Measurements from ENCODE around the gene COX18.
A peak's percentile ranks its signal among the peaks of the same experiment; 100 is the strongest.

The COX18 gene

GRCh38 chr4:73068491-73069337 is 802 bp downstream of the COX18 start:
- DNase-seq = peak; percentile 68 to 73
- TF ChIP-seq GATA1 (IDR thresholded peaks at IDR 0.05; ENCODE audit: low read depth, low read length) (no peak), POLR2A (IDR thresholded peaks at IDR 0.05; ENCODE audit: low read length) (no peak)

DNA sequence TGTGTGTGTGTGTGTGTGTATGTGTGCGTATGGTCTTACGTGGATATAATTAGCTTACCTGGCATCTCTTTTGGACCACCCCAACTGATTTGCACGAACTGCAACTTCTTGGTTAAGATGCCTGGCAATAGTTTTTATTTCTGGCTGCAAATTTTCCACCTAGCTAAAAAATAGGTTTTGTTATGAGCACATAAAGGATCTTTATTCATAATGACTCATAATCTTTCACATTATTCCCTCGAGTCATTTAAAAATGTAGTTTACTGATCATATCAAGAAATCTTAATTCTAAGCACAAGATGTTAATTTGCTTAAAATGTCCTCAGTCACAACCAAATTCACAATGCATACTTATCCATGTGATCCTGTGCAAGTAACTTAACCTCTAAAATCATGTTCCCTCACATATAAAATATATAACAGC is 1.5 kb downstream of the COX18 start:
- DNase-seq = peak; percentile 57 to 68
- TF ChIP-seq GATA1 (IDR thresholded peaks at IDR 0.05; ENCODE audit: low read depth, low read length) = no peak
- no peak for TF ChIP-seq POLR2A (IDR thresholded peaks at IDR 0.05; ENCODE audit: low read length)

GRCh38 chr4:73066928-73067327 is 2.6 kb downstream of the COX18 start:
- peak in 1 of 2 experiments; percentile 8 for DNase-seq

GRCh38 chr4:73066445-73066844 is 3.1 kb downstream of the COX18 start:
- peak; percentile 45 to 84 for DNase-seq
- TF ChIP-seq GATA1 (IDR thresholded peaks at IDR 0.05; ENCODE audit: low read depth, low read length) (no peak), POLR2A (IDR thresholded peaks at IDR 0.05; ENCODE audit: low read length) (no peak)

More at GRCh38 chr4:73066928-73067327, 2.6 kb downstream of the COX18 start:
- no peak for TF ChIP-seq GATA1 (IDR thresholded peaks at IDR 0.05; ENCODE audit: low read depth, low read length)
- TF ChIP-seq POLR2A (IDR thresholded peaks at IDR 0.05; ENCODE audit: low read length) = no peak

DNA sequence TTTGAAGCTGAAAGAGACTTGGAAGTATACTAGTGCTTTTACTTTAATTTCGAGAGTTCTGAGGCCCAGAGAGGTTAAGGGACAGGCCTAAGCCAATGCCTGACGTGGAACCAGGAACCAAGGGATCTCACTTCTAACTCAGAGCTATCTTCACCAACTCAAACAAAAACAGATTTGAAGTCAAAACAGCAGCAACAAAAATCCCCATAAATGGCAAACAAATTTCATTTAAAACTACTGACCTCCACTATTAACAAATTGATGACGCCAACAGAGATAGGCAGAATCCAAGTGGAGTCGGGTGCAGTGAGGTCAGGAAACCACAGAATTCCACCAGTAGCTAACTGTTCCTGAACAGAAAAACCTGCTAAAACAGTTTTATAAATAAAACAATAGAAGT is 5.0 kb downstream of the COX18 start:
- no peak for TF ChIP-seq POLR2A (IDR thresholded peaks at IDR 0.05; ENCODE audit: low read length)
- no peak for TF ChIP-seq GATA1 (IDR thresholded peaks at IDR 0.05; ENCODE audit: low read depth, low read length)
- DNase-seq = no peak

- no peak for TF ChIP-seq POLR2A (IDR thresholded peaks at IDR 0.05; ENCODE audit: low read length)
- TF ChIP-seq GATA1 (IDR thresholded peaks at IDR 0.05; ENCODE audit: low read depth, low read length) = no peak
- no peak for DNase-seq
Measured at GRCh38 chr4:73055241-73055897, 14.1 kb downstream of the COX18 start.

DNA sequence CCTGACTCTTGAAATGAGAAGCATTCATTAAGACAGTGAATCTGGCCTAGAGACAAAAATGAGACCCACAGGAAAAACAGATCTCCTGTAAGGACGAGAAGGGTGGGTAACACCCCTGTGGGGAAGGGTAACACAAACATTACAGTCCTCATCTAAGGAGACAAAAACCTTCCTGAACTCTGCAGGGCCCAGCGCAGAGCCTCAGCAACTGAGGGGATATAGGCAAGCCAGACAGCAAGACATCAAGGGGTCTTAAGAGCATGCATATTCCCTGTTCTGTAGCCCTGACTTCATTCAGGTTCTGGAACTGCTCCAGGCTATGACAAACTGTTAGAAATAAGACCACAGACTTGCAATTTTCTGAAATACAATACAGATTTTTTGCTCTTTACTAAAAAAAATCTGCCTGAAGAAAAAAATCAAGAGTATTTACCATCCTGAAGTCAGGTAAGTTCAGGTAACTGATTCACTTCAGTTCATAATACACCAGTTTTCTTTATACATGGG is 15.5 kb downstream of the COX18 start:
- DNase-seq = no peak
- TF ChIP-seq GATA1 (IDR thresholded peaks at IDR 0.05; ENCODE audit: low read depth, low read length) (no peak), POLR2A (IDR thresholded peaks at IDR 0.05; ENCODE audit: low read length) (no peak)

- no peak for DNase-seq
- TF ChIP-seq POLR2A (IDR thresholded peaks at IDR 0.05; ENCODE audit: low read length) = no peak
- TF ChIP-seq GATA1 (IDR thresholded peaks at IDR 0.05; ENCODE audit: low read depth, low read length) = no peak
Measured at GRCh38 chr4:73053076-73053475, 16.4 kb downstream of the COX18 start.

DNA sequence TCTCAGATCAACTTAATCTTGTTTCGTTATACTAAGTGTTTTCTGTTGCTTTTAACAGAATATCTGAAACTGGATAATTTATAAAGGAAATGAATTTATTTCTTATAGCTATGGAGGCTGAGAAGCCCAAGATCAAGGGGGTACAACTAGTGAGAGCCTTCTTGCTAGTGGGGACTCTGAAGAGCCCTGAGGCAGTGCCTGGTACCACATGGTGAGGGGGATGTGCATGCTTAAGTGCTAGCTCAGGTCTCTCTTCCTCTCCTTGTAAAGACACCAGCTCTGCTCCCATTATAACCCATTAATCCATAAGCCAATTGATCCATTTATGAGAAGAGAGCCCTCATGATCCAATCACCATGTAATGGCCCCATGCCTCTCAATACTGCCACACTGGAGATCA is 17.9 kb downstream of the COX18 start:
- no peak for DNase-seq
- TF ChIP-seq GATA1 (IDR thresholded peaks at IDR 0.05; ENCODE audit: low read depth, low read length) = no peak
- TF ChIP-seq POLR2A (IDR thresholded peaks at IDR 0.05; ENCODE audit: low read length) = no peak

DNA sequence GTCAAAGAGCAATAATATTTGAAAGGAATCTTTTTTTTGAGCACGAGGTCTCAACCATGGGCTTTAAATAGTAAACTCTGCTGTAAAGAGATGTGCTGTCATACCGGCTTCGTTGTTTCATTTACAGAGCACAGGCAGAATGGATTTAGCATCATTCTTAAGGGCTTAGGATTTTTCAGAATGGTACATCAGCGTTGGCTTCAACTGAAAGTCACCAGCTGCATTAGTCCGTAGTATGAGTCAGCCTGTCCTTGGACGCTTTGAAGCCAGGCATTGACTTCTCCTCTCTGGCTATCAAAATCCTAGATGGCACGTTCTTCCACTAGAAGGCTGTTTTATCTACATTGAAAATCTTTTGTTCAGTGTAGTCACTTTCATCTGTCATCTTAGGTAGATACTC is 23.6 kb downstream of the COX18 start:
- no peak for DNase-seq
- TF ChIP-seq GATA1 (IDR thresholded peaks at IDR 0.05; ENCODE audit: low read depth, low read length) (no peak), POLR2A (IDR thresholded peaks at IDR 0.05; ENCODE audit: low read length) (no peak)

DNA sequence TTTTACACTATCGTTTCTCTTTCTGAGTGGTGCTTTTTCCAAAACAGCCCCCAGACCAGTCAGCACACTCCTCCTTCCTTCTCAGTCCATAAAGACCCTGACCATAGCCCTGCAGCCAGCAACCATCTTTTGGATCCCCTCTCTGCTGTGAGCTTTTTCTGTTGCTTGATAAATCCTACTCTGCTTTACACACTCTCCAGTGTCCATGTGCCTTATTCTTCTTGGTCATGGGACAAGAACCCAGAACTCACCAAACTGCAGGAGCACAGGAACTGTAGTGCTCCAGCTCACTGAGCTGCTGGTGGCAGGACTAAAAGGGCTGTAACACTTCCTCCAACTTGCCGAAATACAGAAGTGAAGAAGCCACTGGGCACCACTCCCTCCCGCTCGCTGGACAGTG is 32.5 kb downstream of the COX18 start:
- peak; percentile 2 to 8 for DNase-seq
- TF ChIP-seq GATA1 (IDR thresholded peaks at IDR 0.05; ENCODE audit: low read depth, low read length) = no peak
- TF ChIP-seq POLR2A (IDR thresholded peaks at IDR 0.05; ENCODE audit: low read length) = no peak

DNA sequence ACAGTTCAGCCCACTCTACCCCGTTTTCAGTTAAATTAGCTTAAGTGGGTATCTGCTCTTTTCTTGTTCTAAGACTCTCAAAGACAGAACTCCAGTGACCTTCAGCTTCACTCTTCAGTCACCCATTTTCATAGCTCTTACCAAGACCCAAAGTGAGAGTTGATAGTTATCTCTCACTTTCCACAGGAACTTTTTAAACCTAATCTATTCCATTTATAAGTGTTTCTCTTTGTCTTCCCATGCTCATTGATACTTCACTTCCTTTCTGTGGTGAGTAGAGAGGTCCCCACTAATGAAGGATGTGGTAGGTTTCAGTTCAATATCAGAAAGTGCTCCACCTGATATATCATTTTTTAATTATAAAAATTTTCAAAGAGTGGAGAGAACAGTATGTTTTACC is 33.4 kb downstream of the COX18 start:
- DNase-seq = no peak
- TF ChIP-seq POLR2A (IDR thresholded peaks at IDR 0.05; ENCODE audit: low read length) (no peak), GATA1 (IDR thresholded peaks at IDR 0.05; ENCODE audit: low read depth, low read length) (no peak)

DNA sequence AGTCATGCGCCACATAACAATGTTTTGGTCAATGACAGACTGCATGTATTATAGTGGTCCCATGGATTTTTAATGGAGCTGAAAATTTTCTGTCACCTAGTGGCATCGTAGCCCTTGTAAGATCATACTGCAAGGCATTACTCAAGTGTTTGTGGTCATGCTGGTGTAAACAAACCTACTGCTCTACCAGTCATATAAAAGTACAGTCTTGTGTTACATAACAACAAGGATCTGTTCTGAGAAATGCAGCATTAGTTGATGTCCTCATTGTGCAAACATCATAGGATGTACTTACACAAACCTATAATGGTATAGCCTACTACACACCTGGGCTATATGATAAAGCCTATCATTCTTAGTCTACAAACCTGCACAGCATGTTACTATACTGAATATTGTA is 34.6 kb downstream of the COX18 start:
- TF ChIP-seq POLR2A (IDR thresholded peaks at IDR 0.05; ENCODE audit: low read length) (no peak), GATA1 (IDR thresholded peaks at IDR 0.05; ENCODE audit: low read depth, low read length) (no peak)

DNA sequence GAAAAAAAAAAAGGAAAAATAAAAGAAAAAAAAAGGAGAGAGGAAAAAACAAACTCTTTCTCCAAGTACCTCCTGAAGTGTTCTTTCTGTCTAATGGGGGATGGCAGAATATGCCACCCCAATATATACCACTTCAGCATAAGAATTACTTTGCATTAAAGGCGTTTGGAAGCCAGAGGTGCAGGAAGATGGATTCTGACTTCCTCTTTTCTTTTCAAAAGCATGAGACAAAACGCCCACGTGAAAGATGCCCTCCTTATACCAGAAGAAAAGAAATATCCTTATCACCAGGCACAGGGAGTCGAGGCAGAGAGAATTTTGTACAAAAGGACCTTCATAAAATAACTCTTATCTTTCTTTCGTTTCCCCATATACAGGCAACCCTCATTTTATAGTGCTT is 40.9 kb downstream of the COX18 start:
- TF ChIP-seq GATA1 (IDR thresholded peaks at IDR 0.05; ENCODE audit: low read depth, low read length) (no peak), POLR2A (IDR thresholded peaks at IDR 0.05; ENCODE audit: low read length) (no peak)
- DNase-seq = no peak

More for the DNA sequence above, 34.6 kb downstream of the COX18 start:
- no peak for DNase-seq

All from erythroblast (primary cell).